Kidney (tissue), 14 donors: Measurements from ENCODE around the gene CYP26A1. TPM values are rescaled to one million over a fixed set of nuclear protein-coding genes. Genes with fewer than 3 reads are reported as not detected.

Experiments used
- DNase-seq, 5 donors: peaks; one replicate each; pipeline ENCODE4 v3.0.0-alpha.2; 2013 to 2020
- FAIRE-seq: peaks from 2 replicates; lab custom pipeline; 2012; peaks lifted over from hg19 to GRCh38; lab: Jason Lieb, UNC
- H3K27ac ChIP-seq, 2 donors: one replicate each; pipeline ENCODE4 v1.7.0; 2013; ENCODE audit warnings: low read depth in 2 of 2, low read length in 2 of 2, inconsistent platforms in 1 of 2
- H3K27me3 ChIP-seq: one replicate; pipeline ENCODE4 v1.7.1; 2013; ENCODE audit warnings: low read length, inconsistent platforms; ENCODE audit not compliant: control insufficient read depth, insufficient read depth
- H3K36me3 ChIP-seq, 3 donors: one replicate each; pipeline versions ENCODE4 v1.7.0 to v1.7.1; 2013; ENCODE audit warnings: low read length in 3 of 3, control low read depth in 1 of 3, inconsistent platforms in 1 of 3; ENCODE audit not compliant: insufficient read depth in 3 of 3, control insufficient read depth in 2 of 3
- H3K4me1 ChIP-seq, 3 donors: one replicate each; pipeline versions ENCODE4 v1.7.0 to v1.7.1; 2013; ENCODE audit warnings: low read length in 3 of 3, inconsistent platforms in 1 of 3, low read depth in 1 of 3; ENCODE audit not compliant: control insufficient read depth in 2 of 3, insufficient read depth in 2 of 3
- H3K4me3 ChIP-seq, 3 donors: one replicate each; pipeline versions ENCODE4 v1.7.0 to v1.8.1; 2013; ENCODE audit warnings: low read length in 3 of 3, control low read depth in 1 of 3, inconsistent platforms in 1 of 3
- H3K9ac ChIP-seq, 3 donors: one replicate each; pipeline versions ENCODE4 v1.7.0 to v1.7.1; 2013; ENCODE audit warnings: low read length in 3 of 3, control low read depth in 1 of 3, inconsistent platforms in 1 of 3
- H3K9me3 ChIP-seq, 3 donors: one replicate each; pipeline versions ENCODE4 v1.7.0 to v1.7.1; 2013; ENCODE audit warnings: low read length in 3 of 3, control low read depth in 1 of 3, inconsistent platforms in 1 of 3; ENCODE audit not compliant: control insufficient read depth in 2 of 3, insufficient read depth in 1 of 3
- intact Hi-C: fragments of 100-400 bp; cut with DNase I; formaldehyde crosslinking; loops from one replicate; pipeline ENCODE4 v1.11.1; 2022
- polyA plus RNA-seq: library from polyadenylated mRNA; stranded (reverse); fragments of 350-450 nt; fragmentation: Illumina TruSeq; extraction: RNeasy Lipid Tissue Mini Kit (QIAGEN cat#74804); gene quantifications from one replicate; pipeline ENCODE4 v1.2.3, GENCODE V29; 2014; ENCODE audit warnings: low read depth, low replicate concordance; ENCODE audit not compliant: insufficient read depth
- total RNA-seq: library from RNA; stranded (reverse); fragmentation: NEBNext Ultra II Directional; extraction: Animal tissue kit (Norgen Biotek cat#: 25700); gene quantifications from one replicate; pipeline ENCODE4 v1.2.1, GENCODE V29; 2021
- TF ChIP-seq, protein P1 (sequence below): IDR thresholded peaks from 3 replicates; pipeline ENCODE4 v1.5.1; 2012; ENCODE audit warnings: mild to moderate bottlenecking, moderate library complexity, borderline replicate concordance; ENCODE audit not compliant: insufficient read depth; ENCODE audit errors: extremely low read depth
- donor health status: control.
- donor health status: control.
- donor health status: control.
- donor health status: control.
- donor health status: control.
- donor health status: DM: yes; HTN: yes; CAD: no.
- donor health status: Normal renal cell carcinoma (clear cell type).

The CYP26A1 gene
- total and polyA plus RNA-seq, 2 donors from 2014 or later: 0.22 TPM; not detected in 1

DNA sequence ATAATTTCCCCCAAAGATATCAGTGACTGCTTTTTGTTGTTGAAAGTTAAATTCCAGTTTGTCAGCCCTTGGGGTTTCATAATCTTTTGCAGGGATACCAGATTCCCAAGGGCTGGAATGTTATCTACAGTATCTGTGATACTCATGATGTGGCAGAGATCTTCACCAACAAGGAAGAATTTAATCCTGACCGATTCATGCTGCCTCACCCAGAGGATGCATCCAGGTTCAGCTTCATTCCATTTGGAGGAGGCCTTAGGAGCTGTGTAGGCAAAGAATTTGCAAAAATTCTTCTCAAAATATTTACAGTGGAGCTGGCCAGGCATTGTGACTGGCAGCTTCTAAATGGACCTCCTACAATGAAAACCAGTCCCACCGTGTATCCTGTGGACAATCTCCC lies 3.2 kb downstream of the CYP26A1 start:
- no peak for FAIRE-seq
- H3K9ac ChIP-seq: no peak overlapping the region
- H3K4me3 ChIP-seq: no peak overlapping the region
- no peaks in the 10 kb centered on the region for H3K9me3 ChIP-seq
- H3K27ac ChIP-seq: no peak overlapping the region
- H3K4me1 ChIP-seq: peaks cover 0 to 23% (median 0%) of the 10 kb centered on the region in 3 donors
- no peaks in the 10 kb centered on the region for H3K36me3 ChIP-seq
- no peak for DNase-seq
- TF ChIP-seq, protein P1, sequence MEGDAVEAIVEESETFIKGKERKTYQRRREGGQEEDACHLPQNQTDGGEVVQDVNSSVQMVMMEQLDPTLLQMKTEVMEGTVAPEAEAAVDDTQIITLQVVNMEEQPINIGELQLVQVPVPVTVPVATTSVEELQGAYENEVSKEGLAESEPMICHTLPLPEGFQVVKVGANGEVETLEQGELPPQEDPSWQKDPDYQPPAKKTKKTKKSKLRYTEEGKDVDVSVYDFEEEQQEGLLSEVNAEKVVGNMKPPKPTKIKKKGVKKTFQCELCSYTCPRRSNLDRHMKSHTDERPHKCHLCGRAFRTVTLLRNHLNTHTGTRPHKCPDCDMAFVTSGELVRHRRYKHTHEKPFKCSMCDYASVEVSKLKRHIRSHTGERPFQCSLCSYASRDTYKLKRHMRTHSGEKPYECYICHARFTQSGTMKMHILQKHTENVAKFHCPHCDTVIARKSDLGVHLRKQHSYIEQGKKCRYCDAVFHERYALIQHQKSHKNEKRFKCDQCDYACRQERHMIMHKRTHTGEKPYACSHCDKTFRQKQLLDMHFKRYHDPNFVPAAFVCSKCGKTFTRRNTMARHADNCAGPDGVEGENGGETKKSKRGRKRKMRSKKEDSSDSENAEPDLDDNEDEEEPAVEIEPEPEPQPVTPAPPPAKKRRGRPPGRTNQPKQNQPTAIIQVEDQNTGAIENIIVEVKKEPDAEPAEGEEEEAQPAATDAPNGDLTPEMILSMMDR: no peak
- peaks cover 46% of the 10 kb centered on the region for H3K27me3 ChIP-seq
- intact Hi-C loops: no loop called here

DNA sequence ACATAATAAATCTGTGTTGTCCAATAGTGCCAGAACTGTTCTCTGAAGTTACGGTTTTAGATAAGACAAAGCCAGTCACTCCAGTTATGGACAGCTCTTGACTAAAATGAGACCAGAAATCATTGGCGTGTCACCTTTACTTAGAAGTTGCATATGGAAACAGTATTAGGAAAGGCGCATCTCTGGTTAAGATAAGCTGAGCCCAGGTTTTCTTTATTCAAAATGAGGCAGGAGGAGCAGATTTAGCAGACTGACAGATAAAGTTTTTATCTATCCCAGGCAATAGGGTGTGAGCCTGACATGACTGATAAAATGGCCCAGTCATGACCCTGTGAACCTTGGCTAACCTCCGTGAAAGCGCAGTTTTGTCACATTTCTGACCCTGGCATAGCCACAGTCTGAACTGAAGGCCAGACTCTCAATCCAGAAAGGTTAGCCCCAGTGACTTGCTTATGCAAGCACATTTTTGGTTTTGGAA lies 4.2 kb downstream of the CYP26A1 start:
- H3K9me3 ChIP-seq: no peaks in the 10 kb centered on the region
- H3K27me3 ChIP-seq: peaks cover 36% of the 10 kb centered on the region
- H3K36me3 ChIP-seq: no peaks in the 10 kb centered on the region
- H3K9ac ChIP-seq: no peak overlapping the region
- FAIRE-seq (no peak), DNase-seq (no peak)
- no peak overlapping the region for H3K4me3 ChIP-seq
- TF ChIP-seq, protein P1: no peak
- peaks cover 0 to 18% (median 0%) of the 10 kb centered on the region in 3 donors for H3K4me1 ChIP-seq
- H3K27ac ChIP-seq: no peak overlapping the region
- intact Hi-C loops: no loop called here

DNA sequence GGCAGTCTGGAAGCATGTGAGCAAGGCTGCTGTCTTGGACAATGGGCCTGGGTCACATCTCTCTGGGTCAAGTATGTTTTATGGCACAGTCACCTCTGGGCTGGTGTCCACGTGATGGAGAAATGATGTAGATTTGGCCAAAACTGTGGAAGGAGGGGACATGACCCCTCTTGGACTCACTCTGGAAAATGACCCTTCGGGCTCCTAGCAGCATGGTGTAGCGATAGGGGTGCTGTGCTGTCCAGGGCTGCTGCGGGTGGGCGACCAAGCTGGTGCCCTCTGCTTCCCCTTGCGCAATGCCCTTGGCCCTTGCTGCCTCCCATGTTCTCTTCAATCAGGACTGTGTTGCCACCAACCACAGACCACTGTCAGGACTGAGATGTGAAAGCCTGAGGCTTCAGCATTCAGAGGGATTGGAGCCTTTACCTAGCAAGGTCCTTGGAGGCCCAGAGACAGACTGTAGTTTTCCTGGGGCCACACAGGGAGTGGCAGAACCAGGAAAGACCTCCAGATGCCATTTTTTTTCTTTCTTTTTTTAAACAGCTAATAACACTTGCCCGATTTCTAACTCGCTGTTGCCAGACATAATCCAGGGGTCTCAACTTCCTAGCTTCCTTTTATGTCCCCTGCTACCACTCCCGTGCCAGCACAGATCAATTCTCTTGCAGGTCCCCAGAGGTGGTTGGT lies 6.1 kb downstream of the CYP26A1 start:
- DNase-seq: no peak
- no peak for FAIRE-seq
- peaks cover 28% of the 10 kb centered on the region for H3K27me3 ChIP-seq
- peaks cover 0 to 3% (median 0%) of the 10 kb centered on the region in 3 donors for H3K4me1 ChIP-seq
- H3K36me3 ChIP-seq: no peaks in the 10 kb centered on the region
- intact Hi-C loops: no loop called here
- TF ChIP-seq, protein P1: no peak
- no peak overlapping the region for H3K4me3 ChIP-seq
- H3K27ac ChIP-seq: no peak overlapping the region
- no peaks in the 10 kb centered on the region for H3K9me3 ChIP-seq
- H3K9ac ChIP-seq: no peak overlapping the region
